AG04449 (cell line): Measurements from ENCODE around the gene PNMA8B.

Experiments
- CTCF ChIA-PET: fragments of 350-600 bp; formaldehyde crosslinking; extraction: SDS; loops from one replicate; lab custom pipeline; 2021; ENCODE audit warnings: antibody characterized with exemption; lab: Yijun Ruan, JAX
- POLR2A ChIA-PET: fragments of 400-600, 350-600 bp; formaldehyde crosslinking; extraction: SDS; loops from one replicate; lab custom pipeline; 2020; ENCODE audit warnings: antibody characterized with exemption, inconsistent platforms; lab: Yijun Ruan, JAX
- DNase-seq: peaks from one replicate; pipeline ENCODE4 v3.0.0-alpha.2; 2010; ENCODE audit warnings: low read depth, low spot score
- H3K4me3 ChIP-seq: 2 replicates; pipeline ENCODE4 v1.5.1; 2011; ENCODE audit warnings: low read depth, mild to moderate bottlenecking, control low read depth, low read length
- CTCF ChIP-seq: IDR thresholded peaks from one replicate; pipeline ENCODE4 v1.5.1; 2011; ENCODE audit warnings: mild to moderate bottlenecking, moderate library complexity, low read length, control low read depth, inconsistent platforms; ENCODE audit not compliant: insufficient read depth; ENCODE audit errors: missing control alignments

The PNMA8B gene

GRCh38 chr19:46515290-46515609 is 19.6 kb upstream of the PNMA8B start:
- CTCF ChIA-PET: interaction anchor here (0.6 to 11.6 kb wide), 17 partner anchors 8 to 235 kb away, joined by 3 to 126 read pairs (median 6); no protein-coding TSS in a partner anchor
- H3K4me3 ChIP-seq: no peak overlapping the region
- no peak for DNase-seq
- TF ChIP-seq CTCF: no peak
- POLR2A ChIA-PET: no interaction called here

GRCh38 chr19:46514589-46515289 is 19.1 kb upstream of the PNMA8B start:
- no peak for DNase-seq
- ChIA-PET POLR2A (no interaction called here), CTCF (interaction anchor here (0.7 to 11.6 kb wide), 16 partner anchors 8 to 234 kb away, joined by 3 to 126 read pairs (median 7); no protein-coding TSS in a partner anchor)
- TF ChIP-seq CTCF: no peak
- H3K4me3 ChIP-seq: no peak overlapping the region

- TF ChIP-seq CTCF: peak; percentile 76
- CTCF ChIA-PET: interaction anchor here (1.0 to 11.6 kb wide), 15 partner anchors 9 to 233 kb away, joined by 3 to 126 read pairs (median 7); no protein-coding TSS in a partner anchor
- H3K4me3 ChIP-seq: no peak overlapping the region
- POLR2A ChIA-PET: no interaction called here
- no peak for DNase-seq
Observed at GRCh38 chr19:46513461-46514236, 18.0 kb upstream of the PNMA8B start.

GRCh38 chr19:46511237-46511636 is 15.6 kb upstream of the PNMA8B start:
- no peak overlapping the region for H3K4me3 ChIP-seq
- TF ChIP-seq CTCF: no peak
- POLR2A ChIA-PET: no interaction called here
- CTCF ChIA-PET: interaction anchor here (0.7 to 11.6 kb wide), 7 partner anchors 12 to 229 kb away, joined by 3 to 126 read pairs (median 32); no protein-coding TSS in a partner anchor
- no peak for DNase-seq

- POLR2A ChIA-PET: no interaction called here
- no peak for DNase-seq
- TF ChIP-seq CTCF: no peak
- no peak overlapping the region for H3K4me3 ChIP-seq
- CTCF ChIA-PET: interaction anchor here (0.9 to 2.7 kb wide), 8 partner anchors 8 to 228 kb away, joined by 3 to 11 read pairs (median 6); no protein-coding TSS in a partner anchor
Observed at GRCh38 chr19:46508206-46508605, 12.5 kb upstream of the PNMA8B start.
